ENCODE results near the gene PKHD1. TPM values are rescaled to one million over a fixed set of nuclear protein-coding genes. Genes with fewer than 3 reads are reported as not detected.

The PKHD1 gene
- total RNA-seq, 1 donor from 2014 or later = 1.3 TPM

DNA sequence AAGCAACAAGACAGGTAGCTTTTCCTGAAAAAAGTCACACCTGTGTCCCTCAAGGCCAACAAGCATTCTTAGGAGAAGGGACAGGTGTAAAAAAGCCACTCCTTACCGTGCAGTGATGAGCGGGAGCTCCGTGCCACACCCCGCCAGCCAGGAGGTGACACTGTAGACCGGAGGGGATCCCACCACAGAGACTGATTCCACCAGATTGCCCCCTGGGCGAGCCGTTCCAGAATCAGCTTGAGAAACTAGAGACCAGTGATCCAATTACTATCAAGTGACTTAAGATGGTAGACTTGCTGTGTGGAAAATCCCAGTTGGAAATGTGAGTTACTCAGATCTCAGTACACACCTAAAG lies 37.4 kb downstream of the PKHD1 start:
- H3K36me3 Mint-ChIP-seq (ENCODE audit: insufficient read depth) = no peaks in the 10 kb centered on the region
- TF ChIP-seq, protein P1, sequence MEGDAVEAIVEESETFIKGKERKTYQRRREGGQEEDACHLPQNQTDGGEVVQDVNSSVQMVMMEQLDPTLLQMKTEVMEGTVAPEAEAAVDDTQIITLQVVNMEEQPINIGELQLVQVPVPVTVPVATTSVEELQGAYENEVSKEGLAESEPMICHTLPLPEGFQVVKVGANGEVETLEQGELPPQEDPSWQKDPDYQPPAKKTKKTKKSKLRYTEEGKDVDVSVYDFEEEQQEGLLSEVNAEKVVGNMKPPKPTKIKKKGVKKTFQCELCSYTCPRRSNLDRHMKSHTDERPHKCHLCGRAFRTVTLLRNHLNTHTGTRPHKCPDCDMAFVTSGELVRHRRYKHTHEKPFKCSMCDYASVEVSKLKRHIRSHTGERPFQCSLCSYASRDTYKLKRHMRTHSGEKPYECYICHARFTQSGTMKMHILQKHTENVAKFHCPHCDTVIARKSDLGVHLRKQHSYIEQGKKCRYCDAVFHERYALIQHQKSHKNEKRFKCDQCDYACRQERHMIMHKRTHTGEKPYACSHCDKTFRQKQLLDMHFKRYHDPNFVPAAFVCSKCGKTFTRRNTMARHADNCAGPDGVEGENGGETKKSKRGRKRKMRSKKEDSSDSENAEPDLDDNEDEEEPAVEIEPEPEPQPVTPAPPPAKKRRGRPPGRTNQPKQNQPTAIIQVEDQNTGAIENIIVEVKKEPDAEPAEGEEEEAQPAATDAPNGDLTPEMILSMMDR (IDR thresholded peaks at IDR 0.05; ENCODE audit: unreplicated experiment) = no peak
- no peak overlapping the region for H3K27ac Mint-ChIP-seq
- H3K27me3 Mint-ChIP-seq = no peaks in the 10 kb centered on the region
- H3K9me3 Mint-ChIP-seq (ENCODE audit: low read depth) = no peaks in the 10 kb centered on the region
- H3K4me1 Mint-ChIP-seq (ENCODE audit: low read depth) = no peaks in the 10 kb centered on the region
- DNase-seq (ENCODE audit: low spot score, unreplicated experiment) = no peak
- H3K4me3 Mint-ChIP-seq (ENCODE audit: low read depth) = no peak overlapping the region

DNA sequence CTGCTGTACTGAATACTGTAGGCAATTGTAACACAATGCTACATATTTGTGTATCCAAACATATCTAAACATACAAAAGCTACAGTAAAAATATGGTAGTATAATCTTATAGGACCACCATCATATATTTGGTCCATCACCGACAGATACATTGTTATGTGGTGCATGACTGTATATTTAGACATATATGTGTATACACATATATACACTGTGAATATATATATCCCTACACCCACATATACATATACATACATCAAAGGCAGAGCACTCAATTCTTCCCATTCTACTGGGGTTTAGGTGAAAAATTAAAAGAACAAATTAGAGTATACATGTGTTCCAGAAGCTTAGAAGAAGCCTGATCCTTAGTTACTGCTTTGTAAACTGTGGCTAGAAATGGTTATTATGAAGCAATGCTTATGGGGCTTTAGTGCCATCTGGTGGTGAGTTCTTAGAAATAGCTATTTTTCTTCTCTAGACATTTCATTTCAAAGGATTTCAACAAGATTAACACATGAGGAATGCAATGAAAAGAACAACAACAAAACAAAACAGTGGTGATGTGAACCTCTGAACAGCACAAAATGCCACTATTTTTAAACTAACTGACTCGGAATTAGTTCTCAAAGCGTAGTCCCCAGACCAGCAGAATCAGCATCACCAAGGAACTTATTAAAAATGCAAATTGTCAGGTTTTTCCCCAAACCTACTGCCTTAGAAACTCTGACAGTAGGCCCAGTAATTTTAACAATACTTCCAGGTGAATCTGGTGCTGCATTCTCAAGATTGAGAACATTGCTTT lies 38.0 kb downstream of the PKHD1 start:
- H3K36me3 Mint-ChIP-seq (ENCODE audit: insufficient read depth) = no peaks in the 10 kb centered on the region
- H3K27ac Mint-ChIP-seq = no peak overlapping the region
- no peaks in the 10 kb centered on the region for H3K27me3 Mint-ChIP-seq
- no peaks in the 10 kb centered on the region for H3K9me3 Mint-ChIP-seq (ENCODE audit: low read depth)
- DNase-seq (ENCODE audit: low spot score, unreplicated experiment) = no peak
- TF ChIP-seq, protein P1 (IDR thresholded peaks at IDR 0.05; ENCODE audit: unreplicated experiment) = peak; percentile 84
- H3K4me1 Mint-ChIP-seq (ENCODE audit: low read depth) = no peaks in the 10 kb centered on the region
- no peak overlapping the region for H3K4me3 Mint-ChIP-seq (ENCODE audit: low read depth)

DNA sequence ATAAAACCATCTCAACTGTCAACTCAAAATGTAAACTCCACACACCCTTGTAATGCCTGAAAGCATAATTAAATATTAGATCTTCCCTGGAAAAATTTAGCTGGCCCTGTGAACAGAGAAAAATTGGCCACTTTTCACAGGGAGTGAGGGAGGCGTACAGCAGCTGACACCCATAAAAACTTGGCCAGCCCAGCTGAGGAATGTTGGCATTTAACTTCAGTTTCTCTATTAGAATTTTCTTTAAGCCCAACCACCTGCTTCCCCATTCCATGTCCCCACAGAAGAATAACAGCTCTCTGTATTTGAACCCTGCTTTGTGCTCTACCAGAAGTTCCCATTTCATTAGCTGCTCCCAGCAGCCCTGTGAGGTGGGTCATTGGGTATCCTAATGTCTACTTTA lies 41.0 kb downstream of the PKHD1 start:
- H3K27me3 Mint-ChIP-seq = no peaks in the 10 kb centered on the region
- H3K36me3 Mint-ChIP-seq (ENCODE audit: insufficient read depth) = no peaks in the 10 kb centered on the region
- no peak for DNase-seq (ENCODE audit: low spot score, unreplicated experiment)
- no peaks in the 10 kb centered on the region for H3K4me1 Mint-ChIP-seq (ENCODE audit: low read depth)
- no peaks in the 10 kb centered on the region for H3K9me3 Mint-ChIP-seq (ENCODE audit: low read depth)
- no peak overlapping the region for H3K27ac Mint-ChIP-seq
- no peak overlapping the region for H3K4me3 Mint-ChIP-seq (ENCODE audit: low read depth)
- TF ChIP-seq, protein P1 (IDR thresholded peaks at IDR 0.05; ENCODE audit: unreplicated experiment) = no peak

DNA sequence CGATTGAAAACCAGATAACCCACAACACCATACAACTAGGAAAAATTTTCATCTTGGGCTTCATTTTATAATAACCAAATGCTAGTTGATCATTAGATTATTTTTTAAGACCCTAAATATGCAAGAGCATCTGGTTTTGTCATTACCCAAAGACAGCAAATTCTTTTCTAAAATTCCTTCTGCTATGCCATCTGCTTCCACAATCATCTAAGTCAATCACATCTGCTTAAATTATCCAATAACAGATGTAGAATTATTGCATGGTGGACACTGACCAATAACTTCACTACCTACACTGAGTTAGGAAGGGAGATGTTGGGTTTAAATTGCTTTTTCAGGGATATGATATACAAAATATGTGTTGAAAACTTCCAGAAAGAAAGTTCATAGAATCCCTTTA lies 41.9 kb downstream of the PKHD1 start:
- no peak for DNase-seq (ENCODE audit: low spot score, unreplicated experiment)
- H3K36me3 Mint-ChIP-seq (ENCODE audit: insufficient read depth) = no peaks in the 10 kb centered on the region
- H3K27me3 Mint-ChIP-seq = no peaks in the 10 kb centered on the region
- H3K9me3 Mint-ChIP-seq (ENCODE audit: low read depth) = no peaks in the 10 kb centered on the region
- no peak overlapping the region for H3K4me3 Mint-ChIP-seq (ENCODE audit: low read depth)
- TF ChIP-seq, protein P1 (IDR thresholded peaks at IDR 0.05; ENCODE audit: unreplicated experiment) = no peak
- H3K4me1 Mint-ChIP-seq (ENCODE audit: low read depth) = no peaks in the 10 kb centered on the region
- H3K27ac Mint-ChIP-seq = no peak overlapping the region

- TF ChIP-seq, protein P1 (IDR thresholded peaks at IDR 0.05; ENCODE audit: unreplicated experiment) = no peak
- no peaks in the 10 kb centered on the region for H3K27me3 Mint-ChIP-seq
- DNase-seq (ENCODE audit: low spot score, unreplicated experiment) = no peak
- no peaks in the 10 kb centered on the region for H3K4me1 Mint-ChIP-seq (ENCODE audit: low read depth)
- H3K27ac Mint-ChIP-seq = no peak overlapping the region
- H3K9me3 Mint-ChIP-seq (ENCODE audit: low read depth) = no peaks in the 10 kb centered on the region
- H3K36me3 Mint-ChIP-seq (ENCODE audit: insufficient read depth) = no peaks in the 10 kb centered on the region
- H3K4me3 Mint-ChIP-seq (ENCODE audit: low read depth) = no peak overlapping the region
Measured at GRCh38 chr6:52045033-52045432, 42.4 kb downstream of the PKHD1 start.
